Gastrocnemius medialis (tissue), 4 donors: ENCODE measurements around the gene SLC35F1. TPM values are rescaled to one million over a fixed set of nuclear protein-coding genes. Genes with fewer than 3 reads are reported as not detected.

Source experiments
- ATAC-seq, 2 donors: fragments of 150-250 bp; one replicate each; pipeline ENCODE4 v1.9.1; 2016
- DNase-seq, 2 donors: peaks; one replicate each; pipeline ENCODE4 v3.0.0-alpha.2; 2019
- H3K27ac ChIP-seq, 4 donors: fragments of 200-600 bp; sonication (generic); 1 replicate in 1 of 4; 2 replicates in 3 of 4; pipeline ENCODE4 v1.5.1; 2016 to 2018; ENCODE audit warnings: mild to moderate bottlenecking in 2 of 4, moderate library complexity in 1 of 4
- H3K27me3 ChIP-seq, 3 donors: fragments of 200-600 bp; sonication (generic) in 2 of 3; 1 replicate in 1 of 3; 2 replicates in 2 of 3; pipeline versions ENCODE4 v1.5.1 to v1.6.0; 2016 to 2019; ENCODE audit warnings: mild to moderate bottlenecking in 1 of 3, moderate library complexity in 1 of 3
- H3K36me3 ChIP-seq, 2 donors: fragments of 200-600 bp; sonication (generic) in 1 of 2; one replicate each; pipeline ENCODE4 v1.5.1; 2017 to 2018
- H3K4me1 ChIP-seq, 2 donors: fragments of 200-600 bp; sonication (generic) in 1 of 2; one replicate each; pipeline ENCODE4 v1.5.1; 2016 to 2017; ENCODE audit warnings: mild to moderate bottlenecking in 2 of 2
- H3K4me3 ChIP-seq, 4 donors: fragments of 200-600 bp; sonication (generic) in 3 of 4; 1 replicate in 1 of 4; 2 replicates in 3 of 4; pipeline ENCODE4 v1.5.1; 2016 to 2019; ENCODE audit warnings: mild to moderate bottlenecking in 2 of 4
- H3K9me3 ChIP-seq, 3 donors: fragments of 200-600 bp; sonication (generic) in 2 of 3; 1 replicate in 1 of 3; 2 replicates in 2 of 3; pipeline ENCODE4 v1.5.1; 2016 to 2019
- CTCF ChIP-seq, 5 experiments: fragments of 450-650 bp in 3 of 5; fragments of 200-600 bp in 2 of 5; sonication (generic) in 2 of 5; IDR thresholded peaks in 4 of 5; conservative IDR thresholded peaks in 1 of 5; 1 replicate in 4 of 5; 2 replicates in 1 of 5; pipeline ENCODE4 v1.5.1; 2016 to 2019; ENCODE audit warnings: antibody characterized with exemption in 5 of 5, mild to moderate bottlenecking in 3 of 5, moderate library complexity in 3 of 5
- POLR2A ChIP-seq, 2 donors: fragments of 450-650 bp; IDR thresholded peaks; one replicate each; pipeline ENCODE4 v1.6.1; 2017; ENCODE audit warnings: antibody characterized with exemption in 2 of 2, mild to moderate bottlenecking in 2 of 2, moderate library complexity in 2 of 2
- in situ Hi-C, 4 donors: fragments of 200-750 bp; cut with MboI; loops; one replicate each; pipeline versions ENCODE4 v1.15.0 to v1.8.0; 2017; ENCODE audit warnings: low sequenced_read_pairs in 4 of 4
- intact Hi-C: fragments of 100-400 bp; cut with DNase I; formaldehyde crosslinking; loops from one replicate; pipeline ENCODE4 v1.15.1; 2023; ENCODE audit warnings: low total_unique reads
- total RNA-seq, 4 donors: library from RNA; depleted of rRNA; stranded (reverse); fragments of >200 nt; gene quantifications; one replicate each; pipeline versions ENCODE4 v1.1.0 to v1.2.3, GENCODE V29; 2016

The SLC35F1 gene
- total RNA-seq, 4 donors from 2014 or later: 0.13 to 0.29 TPM; not detected in 2

- no peak overlapping the region for H3K27ac ChIP-seq
- intact Hi-C loops (loop anchor here (1.0 kb wide), 1 partner anchor 288 kb away; no protein-coding TSS in a partner anchor), in situ Hi-C loops (loop anchor here in 3 of 4 donors (10.0 to 25.0 kb wide), 2 partner anchors 289 to 302 kb away; no protein-coding TSS in a partner anchor)
- DNase-seq (no peak), ATAC-seq (peak in 1 of 2 donors; percentile 39)
- no peaks in the 10 kb centered on the region for H3K4me1 ChIP-seq
- H3K9me3 ChIP-seq: no peaks in the 10 kb centered on the region
- no peak overlapping the region for H3K4me3 ChIP-seq
- no peaks in the 10 kb centered on the region for H3K36me3 ChIP-seq
- no peaks in the 10 kb centered on the region for H3K27me3 ChIP-seq
- TF ChIP-seq POLR2A (IDR thresholded peaks at IDR 0.05) (no peak), CTCF (IDR thresholded peaks at IDR 0.05 in 4 of 5, conservative IDR thresholded peaks at IDR 0.05 in 1 of 5) (peak; percentile 10 to 56 (median 25))
Observed at GRCh38 chr6:118263921-118264486, 356.9 kb downstream of the SLC35F1 start.

DNA sequence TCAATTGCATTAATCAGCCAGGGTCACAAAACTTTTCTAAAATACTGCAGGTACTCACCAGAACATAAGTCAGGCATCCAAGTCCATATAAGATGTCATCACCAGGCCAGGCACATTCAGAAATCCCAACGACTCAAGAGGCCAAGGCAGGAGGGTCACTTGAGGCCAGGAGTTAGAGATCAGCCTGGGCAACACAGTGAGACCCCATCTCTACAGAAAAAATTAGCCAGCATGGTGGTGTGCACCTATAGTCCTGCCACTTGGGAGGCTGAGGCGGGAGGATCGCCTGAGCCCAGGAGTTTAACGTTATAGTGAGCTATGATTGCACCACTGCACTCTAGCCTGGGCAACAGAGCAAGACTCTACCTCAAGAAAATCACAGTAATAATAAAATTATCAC lies 362.6 kb downstream of the SLC35F1 start:
- Histone ChIP-seq H3K4me3 (no peak overlapping the region), H3K4me1 (no peaks in the 10 kb centered on the region), H3K9me3 (no peaks in the 10 kb centered on the region), H3K27me3 (no peaks in the 10 kb centered on the region), H3K36me3 (no peaks in the 10 kb centered on the region), H3K27ac (no peak overlapping the region)
- in situ Hi-C loops (loop anchor here in 3 of 4 donors (10.0 to 25.0 kb wide), 2 partner anchors 295 to 307 kb away; no protein-coding TSS in a partner anchor), intact Hi-C loops (no loop called here)
- DNase-seq: no peak
- no peak for TF ChIP-seq POLR2A (IDR thresholded peaks at IDR 0.05)
- ATAC-seq: no peak

- H3K27me3 ChIP-seq: no peaks in the 10 kb centered on the region
- in situ Hi-C loops (loop anchor here in 2 of 4 donors (25.0 kb wide), 4 partner anchors 235 to 510 kb away; partner anchors contain the start of gene PLN (in 1 of the 2)), intact Hi-C loops (no loop called here)
- H3K9me3 ChIP-seq: no peaks in the 10 kb centered on the region
- H3K4me1 ChIP-seq: no peaks in the 10 kb centered on the region
- no peak overlapping the region for H3K4me3 ChIP-seq
- DNase-seq (no peak), ATAC-seq (no peak)
- no peak for TF ChIP-seq POLR2A (IDR thresholded peaks at IDR 0.05)
- no peak for TF ChIP-seq CTCF (IDR thresholded peaks at IDR 0.05 in 4 of 5, conservative IDR thresholded peaks at IDR 0.05 in 1 of 5)
- H3K27ac ChIP-seq: no peak overlapping the region
- H3K36me3 ChIP-seq: no peaks in the 10 kb centered on the region
Observed at GRCh38 chr6:118277631-118278030, 370.6 kb downstream of the SLC35F1 start.

DNA sequence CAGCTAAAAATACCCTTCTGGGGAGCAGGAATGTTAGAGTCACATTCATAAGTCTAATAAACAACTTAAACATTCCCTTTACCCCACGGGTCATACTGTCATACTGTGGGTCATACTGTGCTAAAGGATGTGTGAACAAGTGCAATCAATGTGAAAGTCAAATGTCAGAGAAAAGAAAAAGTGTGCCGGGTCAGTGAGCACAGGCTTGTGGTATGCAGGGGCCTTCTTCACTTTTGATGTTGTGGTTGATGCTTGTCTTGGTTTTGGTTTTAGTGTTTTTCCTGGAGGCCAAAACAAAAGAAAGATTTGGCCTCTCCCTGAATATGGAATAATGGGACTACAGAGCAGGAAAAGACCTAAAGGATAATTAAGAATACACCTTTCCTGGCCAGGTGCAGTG lies 373.1 kb downstream of the SLC35F1 start:
- H3K36me3 ChIP-seq: no peaks in the 10 kb centered on the region
- DNase-seq (no peak), ATAC-seq (no peak)
- peaks cover 4 to 12% of the 10 kb centered on the region in 2 donors for H3K4me1 ChIP-seq
- in situ Hi-C loops (loop anchor here (5.0 to 25.0 kb wide), 11 partner anchors 225 to 507 kb away; partner anchors contain the start of gene PLN (in 1 of the 4)), intact Hi-C loops (loop anchor here (10.0 kb wide), 1 partner anchor 615 kb away; the partner anchor contains the start of gene ASF1A)
- no peaks in the 10 kb centered on the region for H3K9me3 ChIP-seq
- no peak overlapping the region for H3K27ac ChIP-seq
- no peaks in the 10 kb centered on the region for H3K27me3 ChIP-seq
- TF ChIP-seq CTCF (IDR thresholded peaks at IDR 0.05 in 4 of 5, conservative IDR thresholded peaks at IDR 0.05 in 1 of 5) (no peak), POLR2A (IDR thresholded peaks at IDR 0.05) (no peak)
- no peak overlapping the region for H3K4me3 ChIP-seq

DNA sequence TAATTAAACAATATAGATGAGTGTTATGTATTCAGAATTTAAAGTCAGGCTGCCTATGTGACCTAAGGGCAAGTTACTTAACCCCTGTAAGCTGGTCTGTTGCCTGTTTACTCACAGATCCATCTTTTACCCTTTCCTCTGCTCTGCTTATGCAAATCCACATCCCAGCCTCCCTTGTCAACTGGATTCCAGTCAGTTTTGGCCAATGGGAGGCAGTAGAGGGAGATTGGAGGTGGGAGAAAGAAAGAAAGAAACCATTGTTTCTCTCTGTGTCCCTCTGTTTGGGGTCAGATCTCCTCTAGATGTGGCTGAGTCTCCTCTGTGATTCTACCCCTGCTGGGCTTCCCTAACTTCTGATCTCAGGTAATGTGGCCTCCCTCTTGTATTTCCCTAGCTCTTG lies 374.2 kb downstream of the SLC35F1 start:
- no peak for DNase-seq
- intact Hi-C loops: loop anchor here (10.0 kb wide), 1 partner anchor 614 kb away; the partner anchor contains the start of gene ASF1A
- Histone ChIP-seq H3K4me1 (peaks cover 4 to 19% of the 10 kb centered on the region in 2 donors), H3K27me3 (no peaks in the 10 kb centered on the region), H3K9me3 (no peaks in the 10 kb centered on the region), H3K27ac (no peak overlapping the region), H3K36me3 (no peaks in the 10 kb centered on the region), H3K4me3 (no peak overlapping the region)
- ATAC-seq: no peak
- in situ Hi-C loops: loop anchor here (5.0 to 25.0 kb wide), 11 partner anchors 224 to 506 kb away; partner anchors contain the start of gene PLN (in 1 of the 4)
- no peak for TF ChIP-seq POLR2A (IDR thresholded peaks at IDR 0.05)
